Ovary (tissue), 9 donors: ENCODE data around the gene MALRD1. TPM values are rescaled to one million over a fixed set of nuclear protein-coding genes. Genes with fewer than 3 reads are reported as not detected.

Source experiments
- DNase-seq, 5 donors: peaks; one replicate each; pipeline ENCODE4 v3.0.0-alpha.2; 2019 to 2020
- H3K27ac ChIP-seq, 2 donors: fragments of 200-600 bp; one replicate each; pipeline versions ENCODE4 v1.5.1 to v1.8.0; 2019 to 2022
- H3K27me3 ChIP-seq: fragments of 200-600 bp; one replicate; pipeline ENCODE4 v1.8.0; 2022
- H3K36me3 ChIP-seq: fragments of 200-600 bp; sonication (generic); one replicate; pipeline ENCODE4 v1.5.1; 2019
- H3K4me1 ChIP-seq: one replicate; pipeline ENCODE4 v1.8.1; 2013; ENCODE audit warnings: mild to moderate bottlenecking, moderate library complexity; ENCODE audit not compliant: insufficient read depth
- H3K4me3 ChIP-seq: fragments of 200-600 bp; sonication (generic); one replicate; pipeline ENCODE4 v1.5.1; 2017
- H3K9me3 ChIP-seq, 2 donors: fragments of 200-600 bp in 1 of 2; sonication (generic) in 1 of 2; one replicate each; pipeline versions ENCODE4 v1.5.1 to v1.8.1; 2013 to 2019; ENCODE audit warnings: mild to moderate bottlenecking in 1 of 2, moderate library complexity in 1 of 2
- CTCF ChIP-seq, 3 donors: fragments of 450-650 bp in 2 of 3; fragments of 200-600 bp in 1 of 3; IDR thresholded peaks; one replicate each; pipeline versions ENCODE4 v1.5.1 to v1.8.0; 2016 to 2022; ENCODE audit warnings: antibody characterized with exemption in 3 of 3, mild to moderate bottlenecking in 1 of 3
- EP300 ChIP-seq: sonication (generic); formaldehyde crosslinking; IDR thresholded peaks from one replicate; pipeline ENCODE4 v1.6.1; 2017; ENCODE audit warnings: antibody characterized with exemption
- POLR2A ChIP-seq: fragments of 450-650 bp; IDR thresholded peaks from one replicate; pipeline ENCODE4 v1.6.1; 2017; ENCODE audit warnings: antibody characterized with exemption, mild to moderate bottlenecking, moderate library complexity
- WGBS, 3 donors: extraction: QIAGEN DNeasy Blood & Tissue Kit in 1 of 3; methylation state at CpG; one replicate each; pipeline versions ENCODE4 v1.1.5 to v1.1.7; 2013 to 2017; 5-methylcytosine and 5-hydroxymethylcytosine counted together
- intact Hi-C, 4 donors: fragments of 100-400 bp; cut with DNase I; formaldehyde crosslinking; loops; one replicate each; pipeline versions ENCODE4 v1.11.0 to v1.15.1; 2022 to 2023
- polyA plus RNA-seq, 2 donors: library from polyadenylated mRNA; stranded (reverse); fragments of 200-250 nt in 1 of 2; fragments of 350-450 nt in 1 of 2; fragmentation: Illumina TruSeq in 1 of 2; extraction: RNeasy Lipid Tissue Mini Kit (QIAGEN cat#74804) in 1 of 2; gene quantifications; one replicate each; pipeline ENCODE4 v1.2.3, GENCODE V29; 2013 to 2014
- total RNA-seq, 7 donors: library from RNA; depleted of rRNA in 2 of 7; stranded (reverse); fragments of >200 nt in 2 of 7; fragmentation: NEBNext Ultra II Directional in 3 of 7; extraction: Animal tissue kit (Norgen Biotek cat#: 25700) in 3 of 7; gene quantifications; one replicate each; pipeline versions ENCODE4 v1.1.0 to v1.2.4, GENCODE V29; 2016 to 2023
- donor health status: DM: no; HTN: no; CAD: no; lungs with moderate emphysema.
- donor health status: DM: no; HTN: no; CAD: no.
- donor health status: Bipolar disorder and iron deficiency.
- donor health status: DM: yes; HTN: yes; CAD: no.
- donor health status: DM: no; HTN: no; CAD: no.
- donor health status: DM: yes; HTN: yes; CAD: no.

The MALRD1 gene
- total and polyA plus RNA-seq, 9 donors: 0.56 to 12.1 (median 1.9) TPM

DNA sequence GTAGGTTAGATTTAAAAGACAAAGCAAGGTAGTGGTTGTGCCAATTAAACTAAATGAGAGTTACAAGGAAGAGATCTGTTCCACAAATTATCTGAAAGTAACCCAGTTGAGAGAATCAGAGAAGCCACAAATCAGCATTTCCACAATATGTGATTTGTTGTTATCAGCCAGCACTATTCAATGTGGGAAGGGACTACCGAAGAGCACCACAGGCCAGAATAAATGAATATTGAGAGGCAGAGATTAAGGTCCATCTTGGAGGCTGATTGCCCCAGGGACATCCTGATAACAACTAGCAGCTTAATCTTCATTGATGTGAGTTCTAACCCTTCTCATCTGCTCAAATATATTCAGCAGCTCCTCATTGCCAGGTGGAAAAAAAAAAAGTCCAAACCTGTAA is 367.6 kb downstream of the MALRD1 start:
- no peak for DNase-seq
- no peak overlapping the region for H3K27ac ChIP-seq
- H3K27me3 ChIP-seq: no peaks in the 10 kb centered on the region
- no peaks in the 10 kb centered on the region for H3K36me3 ChIP-seq
- intact Hi-C loops: no loop called here
- H3K4me1 ChIP-seq: peaks cover 2% of the 10 kb centered on the region
- H3K4me3 ChIP-seq: no peak overlapping the region
- TF ChIP-seq EP300 (no peak), POLR2A (no peak), CTCF (IDR thresholded peaks at IDR 0.05) (no peak)
- 25 to 52% (median 46%) methylated on average over 1 of the region's 1 CpG for WGBS, 3 donors
- H3K9me3 ChIP-seq: no peaks in the 10 kb centered on the region

GRCh38 chr10:19417740-19418139 is 369.1 kb downstream of the MALRD1 start:
- no peak for DNase-seq
- H3K4me1 ChIP-seq: peaks cover 2% of the 10 kb centered on the region
- H3K27ac ChIP-seq: no peak overlapping the region
- intact Hi-C loops: no loop called here
- H3K4me3 ChIP-seq: no peak overlapping the region
- H3K27me3 ChIP-seq: no peaks in the 10 kb centered on the region
- no peaks in the 10 kb centered on the region for H3K36me3 ChIP-seq
- no peak for TF ChIP-seq POLR2A
- no peak for TF ChIP-seq CTCF (IDR thresholded peaks at IDR 0.05)
- no peak for TF ChIP-seq EP300
- no peaks in the 10 kb centered on the region for H3K9me3 ChIP-seq
- WGBS, 3 donors: 92 to 97% (median 93%) methylated on average over 4 of the region's 4 CpGs

DNA sequence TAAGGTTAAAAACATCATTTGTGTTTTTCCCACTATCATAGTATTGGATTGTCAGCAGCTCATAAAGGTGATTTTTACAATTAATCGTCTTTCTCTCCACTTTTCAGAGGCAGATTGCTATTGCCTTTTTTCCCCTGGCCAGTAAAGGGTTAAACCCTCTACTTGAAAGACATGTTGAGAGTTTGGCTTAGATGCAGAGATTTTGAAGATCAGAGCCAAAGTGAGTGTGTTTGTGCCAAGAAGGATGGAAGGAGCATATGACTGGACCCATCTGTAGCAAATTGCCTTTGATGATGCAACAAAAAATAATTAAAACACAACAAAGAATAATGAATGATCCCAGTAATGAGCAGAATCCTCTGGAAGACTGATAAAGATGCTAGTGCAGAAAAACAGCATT is 373.1 kb downstream of the MALRD1 start:
- H3K4me1 ChIP-seq: peaks cover 2% of the 10 kb centered on the region
- no peaks in the 10 kb centered on the region for H3K36me3 ChIP-seq
- H3K4me3 ChIP-seq: no peak overlapping the region
- TF ChIP-seq CTCF (IDR thresholded peaks at IDR 0.05) (no peak), EP300 (no peak), POLR2A (no peak)
- no peak overlapping the region for H3K27ac ChIP-seq
- no peaks in the 10 kb centered on the region for H3K9me3 ChIP-seq
- DNase-seq: no peak
- intact Hi-C loops: no loop called here
- WGBS, 3 donors: 45 to 61% (median 57%) methylated on average over 1 of the region's 1 CpG
- H3K27me3 ChIP-seq: no peaks in the 10 kb centered on the region

- no peaks in the 10 kb centered on the region for H3K36me3 ChIP-seq
- peaks cover under 1% of the 10 kb centered on the region for H3K4me1 ChIP-seq
- no peaks in the 10 kb centered on the region for H3K9me3 ChIP-seq
- H3K4me3 ChIP-seq: no peak overlapping the region
- H3K27ac ChIP-seq: no peak overlapping the region
- no peak for DNase-seq
- H3K27me3 ChIP-seq: no peaks in the 10 kb centered on the region
- intact Hi-C loops: no loop called here
- no peak for TF ChIP-seq CTCF (IDR thresholded peaks at IDR 0.05)
- no peak for TF ChIP-seq POLR2A
- TF ChIP-seq EP300: no peak
Observed at GRCh38 chr10:19426034-19426433, 377.4 kb downstream of the MALRD1 start.
